Measurements from ENCODE around the gene TM2D3. TPM values are rescaled to one million over a fixed set of nuclear protein-coding genes. Genes with fewer than 3 reads are reported as not detected.

TM2D3 gene
- total and polyA plus RNA-seq, 2 of the 8 experiments (the other 6 are each of a cell fraction or from before 2014, with no cell fraction given), result 26.4 to 28.0 TPM

DNA sequence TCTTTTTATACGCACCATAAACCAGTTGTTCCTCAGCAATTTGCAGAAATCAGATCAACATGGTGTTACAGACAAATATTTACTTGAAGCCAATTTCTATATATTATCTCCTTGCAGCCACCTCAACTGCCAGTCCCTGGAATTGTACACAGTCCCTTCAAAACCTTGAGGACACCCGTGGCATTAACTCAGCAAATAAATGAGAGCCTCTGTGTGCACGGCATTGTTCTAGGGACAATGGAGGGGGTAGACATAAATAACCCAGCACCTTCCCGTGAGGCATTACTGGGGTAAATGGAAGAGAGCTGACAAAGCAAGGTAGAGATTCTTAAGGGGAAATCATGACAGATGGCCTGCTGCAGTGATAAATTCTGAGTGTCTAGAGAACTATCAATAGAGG is 12.5 kb downstream of the TM2D3 start (continued):
- TF ChIP-seq, protein P1, sequence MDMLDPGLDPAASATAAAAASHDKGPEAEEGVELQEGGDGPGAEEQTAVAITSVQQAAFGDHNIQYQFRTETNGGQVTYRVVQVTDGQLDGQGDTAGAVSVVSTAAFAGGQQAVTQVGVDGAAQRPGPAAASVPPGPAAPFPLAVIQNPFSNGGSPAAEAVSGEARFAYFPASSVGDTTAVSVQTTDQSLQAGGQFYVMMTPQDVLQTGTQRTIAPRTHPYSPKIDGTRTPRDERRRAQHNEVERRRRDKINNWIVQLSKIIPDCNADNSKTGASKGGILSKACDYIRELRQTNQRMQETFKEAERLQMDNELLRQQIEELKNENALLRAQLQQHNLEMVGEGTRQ (IDR thresholded peaks at IDR 0.05; ENCODE audit: low read length), result no peak
